Gastrocnemius medialis (tissue), 4 donors: ENCODE results near the gene SLC39A5.

Experiments used
- CTCF ChIP-seq, 5 experiments: fragments of 450-650 bp in 3 of 5; fragments of 200-600 bp in 2 of 5; sonication (generic) in 2 of 5; IDR thresholded peaks in 4 of 5; conservative IDR thresholded peaks in 1 of 5; 1 replicate in 4 of 5; 2 replicates in 1 of 5; pipeline ENCODE4 v1.5.1; 2016 to 2019; ENCODE audit warnings: antibody characterized with exemption in 5 of 5, mild to moderate bottlenecking in 3 of 5, moderate library complexity in 3 of 5
- POLR2A ChIP-seq, 2 donors: fragments of 450-650 bp; IDR thresholded peaks; one replicate each; pipeline ENCODE4 v1.6.1; 2017; ENCODE audit warnings: antibody characterized with exemption in 2 of 2, mild to moderate bottlenecking in 2 of 2, moderate library complexity in 2 of 2

DNA sequence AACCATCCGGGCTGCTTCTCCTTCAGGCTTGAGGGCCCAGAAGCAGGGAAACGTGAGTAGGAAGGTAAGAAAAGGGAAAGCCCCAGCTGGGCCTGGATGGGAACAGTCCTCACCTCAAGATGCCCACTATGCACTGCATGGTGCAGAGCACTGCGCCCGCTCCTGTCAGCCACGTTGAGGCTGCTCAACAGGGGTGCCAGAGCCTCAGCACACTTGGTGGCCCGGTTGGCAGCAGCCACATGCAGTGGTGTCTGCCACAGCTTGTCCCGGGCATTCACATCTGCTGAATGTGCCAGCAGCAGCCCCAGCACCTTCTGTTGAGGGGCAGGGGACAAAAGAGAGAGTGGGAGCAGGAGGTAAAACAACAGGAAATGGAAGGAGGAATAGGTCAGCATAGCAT lies 25.8 kb downstream of the SLC39A5 start:
- TF ChIP-seq CTCF (IDR thresholded peaks at IDR 0.05 in 4 of 5, conservative IDR thresholded peaks at IDR 0.05 in 1 of 5) (no peak), POLR2A (IDR thresholded peaks at IDR 0.05) (no peak)
